Endodermal cell (in vitro differentiated cells): ENCODE measurements around the gene SLC16A12. TPM values are rescaled to one million over a fixed set of nuclear protein-coding genes. Genes with fewer than 3 reads are reported as not detected.
"Not testable (repeated sequence)": the region's sequence is repeated elsewhere in the genome, so short reads cannot be mapped to it uniquely, and the experiment has no call there.

Experiments
- DNase-seq: peaks from one replicate; pipeline ENCODE4 v3.0.0-alpha.2; 2017
- H3K27ac ChIP-seq: 2 replicates; pipeline ENCODE4 v1.5.1; 2013; ENCODE audit warnings: mild to moderate bottlenecking, low read depth, low read length, moderate library complexity
- H3K27me3 ChIP-seq: 2 replicates; pipeline ENCODE4 v1.6.1; 2013; ENCODE audit warnings: mild to moderate bottlenecking, low read length, moderate library complexity; ENCODE audit not compliant: insufficient read depth, control insufficient read depth, poor library complexity, severe bottlenecking
- H3K36me3 ChIP-seq: 2 replicates; pipeline ENCODE4 v1.7.0; 2013; ENCODE audit warnings: mild to moderate bottlenecking, low read length, moderate library complexity; ENCODE audit not compliant: control insufficient read depth, insufficient read depth
- H3K4me1 ChIP-seq: one replicate; pipeline ENCODE4 v1.7.0; 2013; ENCODE audit warnings: low read length; ENCODE audit not compliant: control insufficient read depth, insufficient read depth
- H3K4me3 ChIP-seq: 2 replicates; pipeline ENCODE4 v1.5.1; 2013; ENCODE audit warnings: mild to moderate bottlenecking, low read length, moderate library complexity
- H3K9ac ChIP-seq: 2 replicates; pipeline ENCODE4 v1.6.1; 2013; ENCODE audit warnings: mild to moderate bottlenecking, low read length, moderate library complexity; ENCODE audit not compliant: poor library complexity, severe bottlenecking; ENCODE audit errors: extremely low read depth
- H3K9me3 ChIP-seq: 2 replicates; pipeline ENCODE4 v1.6.1; 2013; ENCODE audit warnings: mild to moderate bottlenecking, low read length, moderate library complexity; ENCODE audit not compliant: control insufficient read depth
- H3K27ac Mint-ChIP-seq: 2 replicates; pipeline ENCODE4 v1.8.0; 2020; ENCODE audit warnings: mixed read lengths
- H3K27me3 Mint-ChIP-seq: 2 replicates; pipeline ENCODE4 v1.8.0; 2021; ENCODE audit warnings: mild to moderate bottlenecking, mixed read lengths; ENCODE audit not compliant: insufficient read depth
- H3K36me3 Mint-ChIP-seq: 2 replicates; pipeline ENCODE4 v1.8.0; 2020; ENCODE audit warnings: low read depth, mixed read lengths
- H3K4me1 Mint-ChIP-seq: 2 replicates; pipeline ENCODE4 v1.8.0; 2020; ENCODE audit warnings: mixed read lengths
- H3K4me3 Mint-ChIP-seq: 2 replicates; pipeline ENCODE4 v1.8.0; 2020; ENCODE audit warnings: mild to moderate bottlenecking, moderate library complexity, mixed read lengths
- H3K9me3 Mint-ChIP-seq: 2 replicates; pipeline ENCODE4 v1.8.0; 2020; ENCODE audit warnings: mild to moderate bottlenecking, mixed read lengths
- CTCF ChIP-seq: fragments of 200-600 bp; sonication (generic); conservative IDR thresholded peaks from 2 replicates; pipeline ENCODE4 v1.5.0; 2021; ENCODE audit warnings: antibody characterized with exemption, mild to moderate bottlenecking
- WGBS, 2 experiments: methylation state at CpG; one replicate each; pipeline versions ENCODE4 v1.1.5 to v1.1.7; 2013; ENCODE audit warnings: missing lambda C conversion rate in 2 of 2, mixed read lengths in 1 of 2; ENCODE audit not compliant: insufficient coverage in 1 of 2, insufficient read length in 1 of 2; 5-methylcytosine and 5-hydroxymethylcytosine counted together
- total RNA-seq, 2 donors: library from RNA; stranded (reverse); fragmentation: NEBNext Ultra II Directional in 1 of 2; extraction: Animal tissue kit (Norgen Biotek cat#: 25700) in 1 of 2; gene quantifications; 2 replicates in 1 of 2; 3 replicates in 1 of 2; pipeline ENCODE4 v1.2.1, GENCODE V29; 2021

SLC16A12 gene
- total RNA-seq, 2 donors from 2014 or later = 0.33 to 2.3 TPM

GRCh38 chr10:89409282-89409681 lies 126.1 kb downstream of the SLC16A12 start:
- peaks cover 11% of the 10 kb centered on the region for H3K4me1 Mint-ChIP-seq
- H3K4me1 ChIP-seq, H3K36me3 ChIP-seq, H3K27me3 Mint-ChIP-seq, H3K9ac ChIP-seq, H3K27ac ChIP-seq, DNase-seq, H3K4me3 ChIP-seq, H3K27me3 ChIP-seq, H3K9me3 ChIP-seq, H3K4me3 Mint-ChIP-seq, H3K36me3 Mint-ChIP-seq, H3K27ac Mint-ChIP-seq: not testable (repeated sequence)
- peaks cover 16% of the 10 kb centered on the region for H3K9me3 Mint-ChIP-seq
- 92 to 94% methylated on average over 5 of the region's 5 CpGs for WGBS, 2 experiments

GRCh38 chr10:89407792-89408191 lies 127.6 kb downstream of the SLC16A12 start:
- H3K27ac ChIP-seq, H3K4me3 ChIP-seq, H3K27me3 ChIP-seq, H3K4me3 Mint-ChIP-seq, H3K27ac Mint-ChIP-seq, H3K9ac ChIP-seq, H3K9me3 ChIP-seq, H3K4me1 Mint-ChIP-seq, H3K27me3 Mint-ChIP-seq, H3K36me3 ChIP-seq, DNase-seq, H3K36me3 Mint-ChIP-seq, H3K4me1 ChIP-seq: not testable (repeated sequence)
- WGBS, 2 experiments = 93 to 100% methylated on average over 2 to 3 of the region's 3 CpGs
- H3K9me3 Mint-ChIP-seq = peaks cover 15% of the 10 kb centered on the region

GRCh38 chr10:89406178-89406577 lies 129.2 kb downstream of the SLC16A12 start:
- not testable (repeated sequence) for H3K4me1 Mint-ChIP-seq, H3K9ac ChIP-seq, H3K27me3 ChIP-seq, H3K27me3 Mint-ChIP-seq, H3K4me1 ChIP-seq, H3K27ac Mint-ChIP-seq, H3K36me3 ChIP-seq, H3K36me3 Mint-ChIP-seq, DNase-seq, H3K4me3 ChIP-seq, H3K9me3 Mint-ChIP-seq, H3K4me3 Mint-ChIP-seq, H3K9me3 ChIP-seq, H3K27ac ChIP-seq
- WGBS, 2 experiments = 88 to 97% methylated on average over 4 to 9 of the region's 9 CpGs

GRCh38 chr10:89404104-89405047 lies 131.0 kb downstream of the SLC16A12 start:
- DNase-seq = no peak
- Mint-ChIP-seq H3K4me3 (no peak overlapping the region), H3K4me1 (peaks cover 5% of the 10 kb centered on the region), H3K36me3 (no peaks in the 10 kb centered on the region), H3K27me3 (no peaks in the 10 kb centered on the region), H3K27ac (no peak overlapping the region), H3K9me3 (peaks cover 6% of the 10 kb centered on the region)
- Histone ChIP-seq H3K9ac (no peak overlapping the region), H3K4me3 (no peak overlapping the region), H3K36me3 (no peaks in the 10 kb centered on the region), H3K27me3 (no peaks in the 10 kb centered on the region), H3K27ac (no peak overlapping the region), H3K9me3 (no peaks in the 10 kb centered on the region), H3K4me1 (no peaks in the 10 kb centered on the region)
- 87 to 100% methylated on average over 2 to 10 of the region's 11 CpGs for WGBS, 2 experiments
- no peak for TF ChIP-seq CTCF
